ENCODE results near the gene SLIT3. TPM values are rescaled to one million over a fixed set of nuclear protein-coding genes. Genes with fewer than 3 reads are reported as not detected.

Gene SLIT3
- total and polyA plus RNA-seq, 4 experiments from 2014 or later: not detected

DNA sequence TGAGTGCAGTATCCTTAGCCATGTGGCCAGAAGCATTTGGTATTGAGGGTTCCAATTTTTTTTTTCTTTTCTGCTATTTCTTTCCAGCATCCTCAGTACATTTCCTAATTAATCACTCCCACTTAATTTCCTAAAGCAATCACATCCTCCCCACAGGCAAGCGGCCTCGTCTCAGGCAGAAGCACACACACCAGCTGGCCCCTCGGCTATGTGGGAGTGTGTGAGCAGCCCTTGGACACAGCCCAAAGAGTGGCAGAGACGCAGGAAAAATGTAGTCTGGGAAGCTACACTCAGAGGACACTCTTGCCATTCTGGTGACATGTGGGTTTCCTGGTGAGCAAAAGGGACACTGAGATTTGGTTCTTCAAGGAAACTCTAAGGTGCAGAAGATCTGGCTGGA lies 20.7 kb downstream of the SLIT3 start:
- no peaks in the 10 kb centered on the region for H3K4me1 ChIP-seq (ENCODE audit: insufficient read depth, low read length)
- CTCF ChIA-PET (ENCODE audit: partially characterized antibody): no interaction called here
- intact Hi-C loops (cut with micrococcal nuclease): no loop called here

DNA sequence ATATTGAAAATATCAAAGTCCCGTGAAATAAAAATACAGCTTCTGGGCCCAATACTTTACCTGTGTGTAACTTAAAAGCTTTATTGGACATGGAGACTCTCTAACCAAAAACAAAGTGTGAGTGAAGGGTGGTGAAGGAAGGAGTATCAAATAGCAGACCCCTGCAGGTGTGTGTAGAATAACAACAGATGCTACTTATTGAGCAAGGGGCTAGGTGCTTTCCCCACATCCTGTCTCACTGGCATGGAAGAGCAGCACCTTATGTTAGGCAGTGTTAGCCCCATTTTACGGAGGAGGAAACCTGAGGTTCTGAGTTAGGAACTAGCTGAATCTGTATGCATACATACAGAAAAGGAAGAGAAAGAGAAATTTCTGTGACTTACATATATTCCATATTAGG lies 21.8 kb downstream of the SLIT3 start:
- no peak overlapping the region for H3K27ac Mint-ChIP-seq
- no peak overlapping the region for H3K4me3 ChIP-seq (ENCODE audit: low read length in 2 of 2)
- H3K4me1 Mint-ChIP-seq: no peaks in the 10 kb centered on the region
- no peak for DNase-seq
- POLR2A ChIA-PET (ENCODE audit: partially characterized antibody): no interaction called here
- intact Hi-C loops (cut with micrococcal nuclease): no loop called here
- H3K9me3 Mint-ChIP-seq: peaks cover 0 to 2% (median 0%) of the 10 kb centered on the region in 8 donors
- H3K4me1 ChIP-seq (ENCODE audit: insufficient read depth, low read length): no peaks in the 10 kb centered on the region
- H3K36me3 Mint-ChIP-seq: no peaks in the 10 kb centered on the region
- H3K27ac ChIP-seq (ENCODE audit: low read depth, low read length): no peak overlapping the region
- CTCF ChIA-PET (ENCODE audit: partially characterized antibody): no interaction called here
- H3K36me3 ChIP-seq (ENCODE audit: insufficient read depth, low read length): no peaks in the 10 kb centered on the region
- H3K27me3 Mint-ChIP-seq: peaks cover 0 to 3% of the 10 kb centered on the region in 2 donors
- no peaks in the 10 kb centered on the region for H3K27me3 ChIP-seq (ENCODE audit: insufficient read depth, low read length)
- no peak overlapping the region for H3K4me3 Mint-ChIP-seq
- no peaks in the 10 kb centered on the region for H3K9me3 ChIP-seq (ENCODE audit: control insufficient read depth in 1 of 2, low read length in 2 of 2)

More for the DNA sequence above, 20.7 kb downstream of the SLIT3 start:
- H3K27me3 ChIP-seq (ENCODE audit: insufficient read depth, low read length): no peaks in the 10 kb centered on the region
- H3K27ac Mint-ChIP-seq: no peak overlapping the region
- no peak for DNase-seq
- no peak overlapping the region for H3K4me3 Mint-ChIP-seq
- POLR2A ChIA-PET (ENCODE audit: partially characterized antibody): no interaction called here
- H3K36me3 ChIP-seq (ENCODE audit: insufficient read depth, low read length): no peaks in the 10 kb centered on the region
- H3K4me1 Mint-ChIP-seq: no peaks in the 10 kb centered on the region
- H3K9me3 ChIP-seq (ENCODE audit: control insufficient read depth in 1 of 2, low read length in 2 of 2): no peaks in the 10 kb centered on the region
- H3K27me3 Mint-ChIP-seq: peaks cover 0 to 3% of the 10 kb centered on the region in 2 donors
- H3K36me3 Mint-ChIP-seq: no peaks in the 10 kb centered on the region
- H3K27ac ChIP-seq (ENCODE audit: low read depth, low read length): no peak overlapping the region
- no peak overlapping the region for H3K4me3 ChIP-seq (ENCODE audit: low read length in 2 of 2)
- H3K9me3 Mint-ChIP-seq: peaks cover 0 to 4% (median under 1%) of the 10 kb centered on the region in 8 donors

DNA sequence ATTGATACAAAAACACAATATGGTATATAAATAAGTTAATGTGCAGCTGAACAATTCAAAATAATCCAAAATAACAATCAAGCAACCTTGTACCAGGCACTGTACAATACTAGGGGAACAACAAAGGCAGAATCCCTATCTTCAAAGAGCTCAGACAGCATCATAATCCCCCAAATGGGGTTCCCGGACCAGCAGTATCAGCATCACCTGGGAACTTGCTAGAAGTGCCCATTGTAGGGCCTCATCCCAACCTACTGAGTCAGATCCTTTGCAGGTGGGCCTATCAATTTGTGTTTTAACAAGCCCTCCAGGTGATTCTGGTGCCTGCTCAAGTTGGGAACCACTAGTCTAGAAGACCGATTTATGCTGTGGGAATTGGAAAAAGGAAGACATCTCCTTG lies 27.1 kb downstream of the SLIT3 start:
- peaks cover 0 to 2% (median 0%) of the 10 kb centered on the region in 8 donors for H3K9me3 Mint-ChIP-seq
- Histone ChIP-seq H3K9me3 (ENCODE audit: control insufficient read depth in 1 of 2, low read length in 2 of 2) (no peaks in the 10 kb centered on the region), H3K4me3 (ENCODE audit: low read length in 2 of 2) (no peak overlapping the region), H3K4me1 (ENCODE audit: insufficient read depth, low read length) (no peaks in the 10 kb centered on the region), H3K36me3 (ENCODE audit: insufficient read depth, low read length) (no peaks in the 10 kb centered on the region), H3K27me3 (ENCODE audit: insufficient read depth, low read length) (no peaks in the 10 kb centered on the region), H3K27ac (ENCODE audit: low read depth, low read length) (no peak overlapping the region)
- intact Hi-C loops (cut with micrococcal nuclease): no loop called here
- no peaks in the 10 kb centered on the region for H3K36me3 Mint-ChIP-seq
- ChIA-PET CTCF (ENCODE audit: partially characterized antibody) (no interaction called here), POLR2A (ENCODE audit: partially characterized antibody) (no interaction called here)
- H3K4me3 Mint-ChIP-seq: no peak overlapping the region
- no peaks in the 10 kb centered on the region for H3K4me1 Mint-ChIP-seq
- H3K27me3 Mint-ChIP-seq: peaks cover 0 to 1% of the 10 kb centered on the region in 2 donors
- no peak for DNase-seq
- H3K27ac Mint-ChIP-seq: no peak overlapping the region

DNA sequence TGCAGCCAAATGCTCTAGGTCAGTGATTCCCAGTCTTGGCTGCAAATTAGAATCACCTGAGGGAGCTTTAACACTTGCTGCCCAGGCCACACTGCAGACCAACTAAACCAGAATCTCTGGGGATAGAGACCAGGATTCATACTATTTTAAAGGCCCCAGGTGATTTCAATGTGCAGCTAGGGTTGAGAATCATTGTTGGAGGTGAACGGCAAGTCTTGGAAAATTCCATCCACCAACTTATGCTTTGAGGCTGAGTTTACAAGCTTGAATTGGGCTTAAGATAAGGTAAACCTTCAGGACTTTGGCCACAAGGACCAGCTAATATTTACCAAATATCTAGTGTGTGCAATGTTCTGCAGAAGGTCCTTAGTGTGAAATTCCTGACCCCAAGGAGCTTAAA lies 27.5 kb downstream of the SLIT3 start:
- CTCF ChIA-PET (ENCODE audit: partially characterized antibody): interaction anchor here (1.3 kb wide), 1 partner anchor 16 kb away, joined by 3 read pairs; no protein-coding TSS in a partner anchor
- POLR2A ChIA-PET (ENCODE audit: partially characterized antibody): no interaction called here
- no peaks in the 10 kb centered on the region for H3K4me1 Mint-ChIP-seq

DNA sequence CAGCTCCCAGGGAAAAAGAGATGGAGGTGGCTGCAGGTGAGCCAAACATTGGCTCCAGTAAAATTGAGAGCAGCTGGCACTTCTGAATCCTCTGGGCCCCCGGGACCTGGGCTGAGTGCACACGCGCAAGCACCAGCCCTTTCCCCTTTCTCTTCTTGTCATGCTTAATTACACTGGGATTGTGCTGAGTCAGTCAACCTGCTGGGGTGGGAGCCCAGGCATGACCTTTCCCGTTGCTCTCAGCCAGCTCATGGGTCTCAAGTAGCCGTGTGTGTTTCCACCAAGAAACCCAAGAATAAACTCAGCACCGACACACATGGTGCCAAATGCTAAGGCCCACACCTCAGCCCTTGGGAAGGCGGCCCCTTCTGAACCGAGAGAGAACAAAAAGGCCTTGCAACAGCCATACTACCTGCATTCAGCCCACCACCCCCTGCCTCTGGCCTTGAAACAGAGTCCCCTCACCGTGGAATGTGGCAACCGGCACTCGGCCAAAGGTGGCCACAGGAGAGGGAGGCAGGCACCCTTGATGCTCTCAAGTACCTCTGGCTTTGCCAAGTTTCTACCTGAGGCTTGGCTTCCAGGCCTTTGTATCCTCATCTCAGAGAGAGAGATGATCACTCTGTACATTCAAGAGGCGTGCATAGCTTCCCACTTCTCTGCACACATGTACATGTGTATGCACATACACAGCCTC lies 28.1 kb downstream of the SLIT3 start:
- no peak overlapping the region for H3K4me3 ChIP-seq (ENCODE audit: low read length in 2 of 2)
- H3K4me1 ChIP-seq (ENCODE audit: insufficient read depth, low read length): no peaks in the 10 kb centered on the region
- Mint-ChIP-seq H3K4me1 (no peaks in the 10 kb centered on the region), H3K27ac (no peak overlapping the region), H3K36me3 (no peaks in the 10 kb centered on the region), H3K4me3 (no peak overlapping the region), H3K27me3 (peaks cover 0 to 1% of the 10 kb centered on the region in 2 donors), H3K9me3 (peaks cover 0 to 2% (median 0%) of the 10 kb centered on the region in 8 donors)
- no peak overlapping the region for H3K27ac ChIP-seq (ENCODE audit: low read depth, low read length)
- H3K27me3 ChIP-seq (ENCODE audit: insufficient read depth, low read length): no peaks in the 10 kb centered on the region
- H3K9me3 ChIP-seq (ENCODE audit: control insufficient read depth in 1 of 2, low read length in 2 of 2): no peaks in the 10 kb centered on the region
- intact Hi-C loops (cut with micrococcal nuclease): no loop called here
- POLR2A ChIA-PET (ENCODE audit: partially characterized antibody): no interaction called here
- CTCF ChIA-PET (ENCODE audit: partially characterized antibody): interaction anchor here (1.3 kb wide), 1 partner anchor 15 kb away, joined by 3 read pairs; no protein-coding TSS in a partner anchor
- no peak for DNase-seq
- no peaks in the 10 kb centered on the region for H3K36me3 ChIP-seq (ENCODE audit: insufficient read depth, low read length)

More for the DNA sequence above, 27.5 kb downstream of the SLIT3 start:
- Mint-ChIP-seq H3K4me3 (no peak overlapping the region), H3K36me3 (no peaks in the 10 kb centered on the region), H3K27ac (no peak overlapping the region), H3K27me3 (peaks cover 0 to 1% of the 10 kb centered on the region in 2 donors), H3K9me3 (peaks cover 0 to 2% (median 0%) of the 10 kb centered on the region in 8 donors)
- intact Hi-C loops (cut with micrococcal nuclease): no loop called here
- H3K27me3 ChIP-seq (ENCODE audit: insufficient read depth, low read length): no peaks in the 10 kb centered on the region
- H3K27ac ChIP-seq (ENCODE audit: low read depth, low read length): no peak overlapping the region
- no peaks in the 10 kb centered on the region for H3K36me3 ChIP-seq (ENCODE audit: insufficient read depth, low read length)
- H3K4me3 ChIP-seq (ENCODE audit: low read length in 2 of 2): no peak overlapping the region
- H3K9me3 ChIP-seq (ENCODE audit: control insufficient read depth in 1 of 2, low read length in 2 of 2): no peaks in the 10 kb centered on the region
- no peaks in the 10 kb centered on the region for H3K4me1 ChIP-seq (ENCODE audit: insufficient read depth, low read length)
- DNase-seq: no peak

DNA sequence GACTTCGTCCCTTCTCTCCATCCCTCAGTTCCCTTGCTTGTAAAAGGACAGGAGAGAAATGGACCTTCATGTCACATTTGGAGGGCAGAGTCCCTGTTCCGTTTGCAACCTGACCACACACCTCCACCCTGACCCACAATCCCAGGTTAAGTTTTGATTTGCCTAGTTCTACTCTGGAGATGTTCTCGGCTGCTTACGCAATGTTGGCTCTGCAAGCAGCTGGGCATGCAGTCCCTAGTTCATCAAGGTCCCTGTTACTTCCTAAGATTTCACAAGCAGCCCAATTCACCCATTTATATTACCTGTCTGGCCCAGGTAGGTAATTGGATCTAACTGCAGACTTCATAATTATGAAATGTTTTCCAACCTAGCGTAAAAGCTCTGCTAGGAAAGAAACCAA lies 28.8 kb downstream of the SLIT3 start:
- H3K36me3 Mint-ChIP-seq: no peaks in the 10 kb centered on the region
- no peaks in the 10 kb centered on the region for H3K27me3 ChIP-seq (ENCODE audit: insufficient read depth, low read length)
- no peak overlapping the region for H3K27ac ChIP-seq (ENCODE audit: low read depth, low read length)
- no peaks in the 10 kb centered on the region for H3K4me1 ChIP-seq (ENCODE audit: insufficient read depth, low read length)
- peaks cover 0 to 2% (median 0%) of the 10 kb centered on the region in 8 donors for H3K9me3 Mint-ChIP-seq
- DNase-seq: no peak
- H3K4me3 ChIP-seq (ENCODE audit: low read length in 2 of 2): no peak overlapping the region
- H3K9me3 ChIP-seq (ENCODE audit: control insufficient read depth in 1 of 2, low read length in 2 of 2): no peaks in the 10 kb centered on the region
- H3K4me3 Mint-ChIP-seq: no peak overlapping the region
- H3K27ac Mint-ChIP-seq: no peak overlapping the region
- peaks cover 0 to 1% of the 10 kb centered on the region in 2 donors for H3K27me3 Mint-ChIP-seq
- intact Hi-C loops (cut with micrococcal nuclease): no loop called here
- H3K4me1 Mint-ChIP-seq: no peaks in the 10 kb centered on the region
- ChIA-PET POLR2A (ENCODE audit: partially characterized antibody) (no interaction called here), CTCF (ENCODE audit: partially characterized antibody) (interaction anchor here (1.3 kb wide), 1 partner anchor 14 kb away, joined by 3 read pairs; no protein-coding TSS in a partner anchor)
- no peaks in the 10 kb centered on the region for H3K36me3 ChIP-seq (ENCODE audit: insufficient read depth, low read length)

DNA sequence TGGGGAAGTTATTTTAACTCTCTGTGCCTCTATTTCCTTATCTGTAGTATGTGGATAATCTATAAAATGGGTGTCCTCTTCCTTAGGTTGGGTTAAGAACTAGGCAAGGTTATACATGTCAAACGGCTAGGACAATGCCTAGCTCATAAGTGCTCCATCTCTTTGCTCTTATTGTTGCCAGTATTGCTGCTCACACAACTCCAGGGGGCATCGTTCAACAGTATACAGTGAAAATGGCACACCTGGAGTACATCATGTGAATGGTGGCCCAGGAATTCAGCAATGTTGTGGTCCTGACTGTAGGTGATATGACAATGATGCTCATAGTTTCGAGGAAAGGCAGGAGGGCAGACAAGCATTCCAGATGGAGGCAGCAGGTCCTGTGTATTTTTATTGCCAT lies 30.1 kb downstream of the SLIT3 start:
- peaks cover 0 to 1% of the 10 kb centered on the region in 2 donors for H3K27me3 Mint-ChIP-seq
- no peak for DNase-seq
- Histone ChIP-seq H3K4me1 (ENCODE audit: insufficient read depth, low read length) (no peaks in the 10 kb centered on the region), H3K27ac (ENCODE audit: low read depth, low read length) (no peak overlapping the region), H3K9me3 (ENCODE audit: control insufficient read depth in 1 of 2, low read length in 2 of 2) (no peaks in the 10 kb centered on the region), H3K4me3 (ENCODE audit: low read length in 2 of 2) (no peak overlapping the region), H3K36me3 (ENCODE audit: insufficient read depth, low read length) (no peaks in the 10 kb centered on the region), H3K27me3 (ENCODE audit: insufficient read depth, low read length) (no peaks in the 10 kb centered on the region)
- POLR2A ChIA-PET (ENCODE audit: partially characterized antibody): no interaction called here
- no peaks in the 10 kb centered on the region for H3K36me3 Mint-ChIP-seq
- no peak overlapping the region for H3K4me3 Mint-ChIP-seq
- intact Hi-C loops (cut with micrococcal nuclease): no loop called here
- no peak overlapping the region for H3K27ac Mint-ChIP-seq
- H3K9me3 Mint-ChIP-seq: peaks cover 0 to 2% (median 0%) of the 10 kb centered on the region in 8 donors
- CTCF ChIA-PET (ENCODE audit: partially characterized antibody): no interaction called here
- H3K4me1 Mint-ChIP-seq: no peaks in the 10 kb centered on the region

Measured in CD4-positive, alpha-beta memory T cell (primary cell).